Mesenteric fat pad (tissue), 1 donor: ENCODE measurements around the gene SRD5A1. TPM values are rescaled to one million over a fixed set of nuclear protein-coding genes. Genes with fewer than 3 reads are reported as not detected.
"Not testable (repeated sequence)": the region's sequence is repeated elsewhere in the genome, so short reads cannot be mapped to it uniquely, and the experiment has no call there.

Source experiments
- DNase-seq: peaks from one replicate; pipeline ENCODE4 v3.0.0-alpha.2; 2020; ENCODE audit warnings: low spot score
- total RNA-seq: library from RNA; stranded (reverse); fragmentation: NEBNext Ultra II Directional; extraction: Animal tissue kit (Norgen Biotek cat#: 25700); gene quantifications from one replicate; pipeline ENCODE4 v1.2.1, GENCODE V29; 2021
- donor health status: DM: yes; HTN: yes; CAD: no.

SRD5A1 gene
- total RNA-seq, 1 donor from 2014 or later = 3.8 TPM

DNA sequence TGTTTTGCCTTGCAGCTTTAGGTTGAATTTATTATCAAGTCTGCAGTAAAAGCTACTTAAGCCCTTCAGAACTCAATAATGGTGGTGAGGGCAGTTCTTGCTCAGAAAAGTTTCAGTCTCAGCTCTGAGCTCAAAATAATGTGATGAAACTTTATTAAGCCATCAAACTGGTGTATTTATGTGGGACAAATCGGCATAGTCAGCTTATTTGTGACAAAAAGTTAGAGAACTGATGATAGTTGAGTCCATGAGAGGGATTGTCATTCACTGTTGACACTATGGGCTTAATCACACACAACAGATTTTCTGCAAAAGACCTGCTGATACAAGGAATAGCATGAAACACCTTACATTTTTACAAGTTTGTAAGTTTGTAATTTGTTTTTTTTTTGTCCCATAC lies 9.4 kb downstream of the SRD5A1 start:
- no peak for DNase-seq

GRCh38 chr5:6644794-6645241 lies 11.6 kb downstream of the SRD5A1 start:
- DNase-seq = no peak

GRCh38 chr5:6645571-6646362 lies 12.5 kb downstream of the SRD5A1 start:
- DNase-seq = not testable (repeated sequence)

DNA sequence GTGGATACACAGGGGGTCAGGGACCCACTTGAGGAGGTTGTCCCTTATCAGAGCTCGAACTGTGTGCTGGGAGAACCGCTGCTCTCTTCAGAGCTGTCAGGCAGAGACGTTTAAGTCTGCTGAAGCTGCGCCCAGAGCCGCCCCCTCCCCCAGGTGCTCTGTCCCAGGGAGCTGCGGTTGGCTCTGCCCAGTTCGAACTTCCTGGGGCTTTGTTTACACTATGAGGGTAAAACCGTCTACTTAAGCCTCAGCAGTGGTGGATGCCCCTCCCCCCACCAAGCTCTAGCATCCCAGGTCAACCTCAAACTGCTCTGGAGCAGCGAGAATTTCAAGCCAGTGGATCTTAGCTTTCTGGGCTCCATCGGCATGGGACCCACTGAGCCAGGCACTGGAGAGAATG lies 15.9 kb downstream of the SRD5A1 start:
- no peak for DNase-seq

DNA sequence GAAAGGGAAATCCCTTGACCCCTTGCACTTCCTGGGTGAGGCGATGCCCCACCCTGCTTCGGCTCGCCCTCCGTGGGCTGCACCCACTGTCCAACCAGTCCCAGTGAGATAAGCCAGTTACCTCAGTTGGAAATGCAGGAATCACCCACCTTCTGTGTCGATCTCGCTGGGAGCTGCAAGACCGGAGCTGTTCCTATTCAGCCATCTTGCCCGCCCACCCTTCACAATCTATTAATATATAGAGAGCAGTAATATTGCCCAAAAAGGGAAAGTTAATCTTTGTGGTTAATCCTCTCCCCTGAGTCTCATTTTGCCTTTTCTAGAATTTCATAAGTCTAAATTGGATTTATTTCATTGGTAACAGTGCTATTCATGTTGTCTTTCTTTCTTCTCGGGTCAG lies 16.4 kb downstream of the SRD5A1 start:
- DNase-seq = no peak

- DNase-seq = no peak
These were observed 18.8 kb downstream of the SRD5A1 start for GRCh38 chr5:6652025-6652424.

GRCh38 chr5:6655432-6655831 lies 22.2 kb downstream of the SRD5A1 start:
- no peak for DNase-seq

- DNase-seq = no peak
These were observed 23.4 kb downstream of the SRD5A1 start for GRCh38 chr5:6656680-6657079.

DNA sequence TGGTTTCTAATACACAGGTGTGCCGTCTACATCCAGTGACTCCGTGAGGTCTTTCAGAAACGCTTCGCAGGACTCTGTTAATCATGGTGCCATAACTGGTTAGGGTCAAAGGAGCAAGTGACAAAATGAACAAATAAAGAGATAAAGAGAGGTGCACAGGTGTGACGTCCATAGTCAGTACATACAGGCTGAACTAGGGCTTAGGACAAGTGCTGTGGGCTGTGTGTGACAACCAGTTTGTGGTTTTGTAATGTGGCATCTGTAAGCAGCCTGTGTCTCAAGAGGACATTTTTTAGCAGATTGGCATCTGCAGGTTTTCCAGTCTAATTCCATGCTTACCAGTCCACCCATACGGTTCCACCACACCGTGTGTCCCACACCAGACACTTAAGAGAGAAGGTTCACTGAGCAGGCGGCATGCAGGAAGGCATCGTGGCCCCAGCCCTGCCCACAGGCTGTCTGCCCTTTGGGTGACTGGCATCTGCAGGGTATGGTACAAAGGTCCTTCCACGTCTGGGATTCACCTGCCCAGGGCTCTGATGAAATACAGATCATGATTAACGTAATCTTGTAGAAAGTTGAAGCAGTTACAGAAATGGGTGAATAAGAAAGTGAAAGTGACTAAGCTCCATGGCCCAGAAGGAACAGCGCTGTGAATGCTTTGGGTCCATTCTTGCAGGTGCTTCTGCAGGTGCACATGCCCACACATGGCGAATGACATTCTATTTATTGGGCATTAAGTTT lies 26.9 kb downstream of the SRD5A1 start:
- DNase-seq = no peak

- DNase-seq = no peak
These were observed 27.4 kb downstream of the SRD5A1 start for GRCh38 chr5:6660688-6661087.

GRCh38 chr5:6666762-6667161 lies 33.5 kb downstream of the SRD5A1 start:
- no peak for DNase-seq

- no peak for DNase-seq
These were observed 34.4 kb downstream of the SRD5A1 start for GRCh38 chr5:6667648-6668047.

GRCh38 chr5:6668717-6669116 lies 35.5 kb downstream of the SRD5A1 start:
- DNase-seq = not testable (repeated sequence)

GRCh38 chr5:6673031-6673430 lies 39.8 kb downstream of the SRD5A1 start:
- no peak for DNase-seq

GRCh38 chr5:6673963-6674362 lies 40.7 kb downstream of the SRD5A1 start:
- no peak for DNase-seq

- no peak for DNase-seq
These were observed 41.2 kb downstream of the SRD5A1 start for GRCh38 chr5:6674421-6674820.

DNA sequence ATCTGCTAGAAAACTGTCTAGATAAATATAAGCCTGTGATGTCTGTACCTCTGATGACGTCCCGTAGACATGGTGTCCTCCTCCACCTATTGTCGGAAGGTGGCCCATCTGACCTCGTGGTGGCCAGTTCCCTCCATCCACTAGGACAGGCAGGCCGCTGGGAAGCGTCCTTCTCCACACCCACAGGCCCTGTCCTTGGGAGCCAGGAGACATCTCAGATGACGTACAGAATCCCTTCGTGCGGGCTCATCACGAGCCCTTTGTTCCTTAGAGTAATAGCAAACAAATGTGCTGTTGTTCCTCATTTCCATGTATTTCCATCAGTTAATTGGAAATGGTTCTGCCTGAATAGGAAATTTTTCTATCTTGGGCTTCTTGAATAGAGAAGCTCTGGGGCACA lies 41.6 kb downstream of the SRD5A1 start:
- DNase-seq = no peak

- DNase-seq = no peak
These were observed 42.7 kb downstream of the SRD5A1 start for GRCh38 chr5:6675784-6676491.

DNA sequence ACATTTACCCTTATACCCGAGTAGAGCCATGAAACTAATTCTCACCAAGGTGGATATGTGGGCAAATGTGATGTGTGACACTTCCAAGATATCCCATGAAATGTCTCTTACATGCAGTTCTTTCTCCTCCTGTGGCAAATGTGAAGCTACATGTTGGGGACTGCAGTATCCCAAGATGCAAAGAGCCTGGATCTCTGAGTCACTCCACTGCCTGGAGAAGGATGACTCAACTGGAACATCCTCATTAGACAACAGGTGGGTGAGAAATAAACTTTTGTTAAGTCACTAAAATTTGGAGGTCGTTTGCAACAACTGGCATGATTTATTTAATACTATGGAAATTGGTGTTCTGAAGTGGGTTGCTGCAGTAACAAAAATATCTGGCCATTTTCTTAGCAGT lies 43.5 kb downstream of the SRD5A1 start:
- no peak for DNase-seq

DNA sequence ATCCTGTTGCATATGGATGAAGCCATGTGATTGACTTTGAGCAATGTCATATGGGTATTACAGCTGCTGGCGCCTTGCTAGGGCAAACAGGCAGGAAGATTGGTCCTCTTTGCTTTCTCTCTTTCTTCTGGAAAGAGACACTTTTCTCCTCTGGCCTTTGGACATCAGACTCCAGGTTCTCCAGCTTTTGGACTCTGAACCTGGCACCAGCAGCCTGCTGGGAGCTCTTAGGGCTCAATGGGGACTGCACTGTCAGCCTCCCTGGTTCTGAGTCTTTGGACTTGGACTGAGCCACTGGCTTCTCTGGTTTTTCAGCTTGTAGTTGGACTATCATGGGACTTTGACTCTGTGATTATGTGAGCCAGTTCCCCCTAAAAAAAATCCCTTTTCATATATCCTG lies 45.1 kb downstream of the SRD5A1 start:
- no peak for DNase-seq

GRCh38 chr5:6680922-6681321 lies 47.7 kb downstream of the SRD5A1 start:
- no peak for DNase-seq

- DNase-seq = no peak
These were observed 48.4 kb downstream of the SRD5A1 start for GRCh38 chr5:6681682-6682081.
